Measurements from ENCODE around the gene XRCC5. TPM values are rescaled to one million over a fixed set of nuclear protein-coding genes. Genes with fewer than 3 reads are reported as not detected.

The XRCC5 gene
- total and polyA plus RNA-seq, 2 donors (not counting 3 experiments of a cell fraction or from before 2014, with no cell fraction given) = 267 to 319 TPM

- H3K27me3 ChIP-seq (ENCODE audit: control insufficient read depth in 2 of 2, insufficient read depth in 2 of 2, low read length in 2 of 2) = no peaks in the 10 kb centered on the region
- H4K20me1 ChIP-seq (replicated peaks; ENCODE audit: control insufficient read depth, extremely low read depth, insufficient read depth, low read length) = no peaks in the 10 kb centered on the region
- intact Hi-C loops (cut with micrococcal nuclease) = no loop called here
- dilution Hi-C loops (cut with MboI; ENCODE audit: extremely low pct_ligation_motif_present, low sequenced_read_pairs) = no loop called here
- no peak overlapping the region for H3K27ac ChIP-seq (ENCODE audit: insufficient read depth, low read depth, low read length)
- DNase-seq (ENCODE audit: low read depth, low spot score) (no peak), FAIRE-seq (no peak)
- ChIA-PET CTCF (no interaction called here), POLR2A (no interaction called here)
- H3K36me3 ChIP-seq (ENCODE audit: control insufficient read depth in 2 of 2, extremely low read depth in 1 of 2, insufficient read depth in 2 of 2, low read length in 2 of 2) = peaks cover 20 to 31% of the 10 kb centered on the region in 2 experiments
- no peaks in the 10 kb centered on the region for H3K9me3 ChIP-seq (replicated peaks; ENCODE audit: control insufficient read depth, insufficient read depth, low read length)
- no peak overlapping the region for H3K4me3 ChIP-seq (replicated peaks in 1 of 3; ENCODE audit: insufficient read depth in 1 of 3, low read depth in 1 of 3, low read length in 3 of 3)
- no peak overlapping the region for H3K9ac ChIP-seq (replicated peaks; ENCODE audit: extremely low read depth, insufficient read depth, low read length)
- peaks cover 28% of the 10 kb centered on the region for H3K79me2 ChIP-seq (ENCODE audit: control insufficient read depth, insufficient read depth, low read length)
- H2AFZ ChIP-seq (ENCODE audit: low read depth, low read length) = no peak overlapping the region
- H3K4me2 ChIP-seq (ENCODE audit: insufficient read depth, low read length) = no peak overlapping the region
- TF ChIP-seq GATA2 (IDR thresholded peaks at IDR 0.05; ENCODE audit: insufficient read depth, insufficient read length, low read depth, low read length) = no peak
- no peak for TF ChIP-seq JUN (IDR thresholded peaks at IDR 0.05; ENCODE audit: borderline replicate concordance, insufficient read depth, insufficient read length, low read depth)
- no peak for TF ChIP-seq CTCF (IDR thresholded peaks at IDR 0.05; ENCODE audit: extremely low read depth in 1 of 2, insufficient read depth in 1 of 2, low read depth in 1 of 2, low read length in 2 of 2)
- no peaks in the 10 kb centered on the region for H3K9me1 ChIP-seq (replicated peaks; ENCODE audit: control insufficient read depth, extremely low read depth, insufficient read depth, low read length)
- no peaks in the 10 kb centered on the region for H3K4me1 ChIP-seq (ENCODE audit: control insufficient read depth, extremely low read depth, insufficient read depth, low read length)
- BruUV-seq (replicated peaks) = no TSS peak
These were observed 59.9 kb downstream of the XRCC5 start for GRCh38 chr2:216169087-216169486.

GRCh38 chr2:216170076-216170763 is 61.1 kb downstream of the XRCC5 start:
- no peak for FAIRE-seq
- dilution Hi-C loops (cut with MboI; ENCODE audit: extremely low pct_ligation_motif_present, low sequenced_read_pairs) = no loop called here

More at GRCh38 chr2:216170076-216170763, 61.1 kb downstream of the XRCC5 start:
- BruUV-seq (replicated peaks) = no TSS peak
- ChIA-PET CTCF (no interaction called here), POLR2A (no interaction called here)
- no peak overlapping the region for H2AFZ ChIP-seq (ENCODE audit: low read depth, low read length)
- no peaks in the 10 kb centered on the region for H3K27me3 ChIP-seq (ENCODE audit: control insufficient read depth in 2 of 2, insufficient read depth in 2 of 2, low read length in 2 of 2)
- intact Hi-C loops (cut with micrococcal nuclease) = no loop called here
- no peak for DNase-seq (ENCODE audit: low read depth, low spot score)
- H3K9me3 ChIP-seq (replicated peaks; ENCODE audit: control insufficient read depth, insufficient read depth, low read length) = no peaks in the 10 kb centered on the region
- H3K79me2 ChIP-seq (ENCODE audit: control insufficient read depth, insufficient read depth, low read length) = peaks cover 36% of the 10 kb centered on the region
- no peak overlapping the region for H3K4me2 ChIP-seq (ENCODE audit: insufficient read depth, low read length)
- no peaks in the 10 kb centered on the region for H4K20me1 ChIP-seq (replicated peaks; ENCODE audit: control insufficient read depth, extremely low read depth, insufficient read depth, low read length)
- H3K4me3 ChIP-seq (replicated peaks in 1 of 3; ENCODE audit: insufficient read depth in 1 of 3, low read depth in 1 of 3, low read length in 3 of 3) = no peak overlapping the region
- H3K36me3 ChIP-seq (ENCODE audit: control insufficient read depth in 2 of 2, extremely low read depth in 1 of 2, insufficient read depth in 2 of 2, low read length in 2 of 2) = peaks cover 20 to 31% of the 10 kb centered on the region in 2 experiments
- TF ChIP-seq EZH2 (IDR thresholded peaks at IDR 0.05; ENCODE audit: borderline replicate concordance, low read depth, low read length, severe bottlenecking) = no peak
- no peak for TF ChIP-seq GATA2 (IDR thresholded peaks at IDR 0.05; ENCODE audit: insufficient read depth, insufficient read length, low read depth, low read length)
- H3K9me1 ChIP-seq (replicated peaks; ENCODE audit: control insufficient read depth, extremely low read depth, insufficient read depth, low read length) = no peaks in the 10 kb centered on the region
- no peak overlapping the region for H3K9ac ChIP-seq (replicated peaks; ENCODE audit: extremely low read depth, insufficient read depth, low read length)
- no peaks in the 10 kb centered on the region for H3K4me1 ChIP-seq (ENCODE audit: control insufficient read depth, extremely low read depth, insufficient read depth, low read length)
- no peak overlapping the region for H3K27ac ChIP-seq (ENCODE audit: insufficient read depth, low read depth, low read length)

Data from endothelial cell of umbilical vein (primary cell).